NCI-H1092 treated with DMSO at 0.1 percent for 48 hours (cell line): ENCODE data around the gene CHFR.
"Not testable (repeated sequence)": the region's sequence is repeated elsewhere in the genome, so short reads cannot be mapped to it uniquely, and the experiment has no call there.

Source experiments
- DNase-seq: peaks from one replicate; lab custom pipeline; 2025; lab: John Stamatoyannopoulos, UW

Gene CHFR

DNA sequence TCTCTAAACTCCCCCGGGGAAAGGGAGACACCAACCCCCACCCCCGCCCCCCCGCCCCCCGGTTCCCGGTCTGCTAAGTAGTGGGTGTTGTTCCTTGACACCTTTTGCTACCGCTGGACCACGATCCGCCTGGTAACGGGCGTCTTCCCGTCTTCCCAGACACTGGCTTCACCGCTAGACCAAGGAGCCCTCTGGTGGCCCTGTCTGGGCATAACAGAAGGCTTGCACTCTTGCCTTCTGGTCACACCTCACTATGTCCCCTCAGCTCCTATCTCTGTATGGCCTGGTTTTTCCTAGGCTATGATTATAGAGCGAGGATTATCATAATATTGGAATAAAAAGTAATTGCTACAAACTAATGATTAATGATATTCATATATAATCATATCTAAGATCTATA is 78.0 kb downstream of the CHFR start:
- not testable (repeated sequence) for DNase-seq

DNA sequence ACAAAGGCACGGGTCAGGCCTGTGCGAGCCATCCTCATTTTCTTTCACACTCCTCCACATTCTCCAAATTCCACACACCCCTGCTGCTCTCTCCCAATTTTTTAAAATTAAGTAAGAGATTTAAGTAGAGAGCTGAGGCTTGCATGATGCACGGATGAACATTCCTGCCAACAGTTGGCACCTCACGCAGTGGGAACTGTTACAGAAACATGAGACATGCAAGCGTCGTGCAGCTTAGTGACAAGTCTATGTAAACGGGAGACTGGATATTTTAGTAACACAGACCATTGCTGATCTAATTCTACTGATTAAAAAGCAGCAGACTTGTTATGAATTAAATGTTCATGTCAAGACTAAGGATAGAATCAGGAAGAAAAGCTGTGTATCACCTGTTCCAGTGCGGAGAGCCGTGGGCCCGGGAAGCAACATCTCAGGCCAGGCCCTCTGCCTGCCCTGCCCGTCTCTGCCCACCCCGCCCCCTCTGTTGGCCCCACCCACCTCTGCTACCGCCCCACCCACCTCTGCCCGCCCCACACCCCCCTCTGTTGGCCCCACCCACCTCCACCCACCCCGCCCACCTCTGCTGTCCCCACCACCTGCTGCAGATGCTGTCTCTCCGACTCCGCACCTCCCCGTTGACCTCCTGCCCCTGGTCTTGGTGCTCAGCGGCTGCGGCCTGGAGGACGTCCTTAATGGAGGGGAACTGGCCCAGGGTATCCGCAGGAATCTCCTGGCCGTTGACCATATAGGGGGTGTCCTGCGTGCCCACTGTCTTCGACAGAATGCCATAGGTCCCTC is 79.9 kb downstream of the CHFR start:
- DNase-seq = no peak

DNA sequence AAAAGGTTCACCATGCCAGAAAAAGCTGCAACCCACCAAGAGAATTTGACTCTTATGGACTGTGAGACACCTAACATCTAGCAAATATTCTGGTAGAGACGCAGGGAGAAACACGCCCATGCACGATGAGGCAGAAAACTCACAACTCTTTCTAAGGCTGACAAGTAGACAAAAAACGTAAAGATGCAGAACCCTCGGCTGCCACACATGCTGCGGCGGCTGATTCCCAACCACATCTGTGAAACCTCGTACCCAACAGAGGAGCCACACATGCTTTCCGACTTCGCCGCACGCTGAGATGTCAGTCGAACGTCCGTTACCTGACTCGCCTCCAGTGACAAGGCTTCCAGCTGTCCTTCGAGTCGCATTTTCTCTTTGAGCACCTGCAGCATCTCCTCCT is 80.5 kb downstream of the CHFR start:
- no peak for DNase-seq

DNA sequence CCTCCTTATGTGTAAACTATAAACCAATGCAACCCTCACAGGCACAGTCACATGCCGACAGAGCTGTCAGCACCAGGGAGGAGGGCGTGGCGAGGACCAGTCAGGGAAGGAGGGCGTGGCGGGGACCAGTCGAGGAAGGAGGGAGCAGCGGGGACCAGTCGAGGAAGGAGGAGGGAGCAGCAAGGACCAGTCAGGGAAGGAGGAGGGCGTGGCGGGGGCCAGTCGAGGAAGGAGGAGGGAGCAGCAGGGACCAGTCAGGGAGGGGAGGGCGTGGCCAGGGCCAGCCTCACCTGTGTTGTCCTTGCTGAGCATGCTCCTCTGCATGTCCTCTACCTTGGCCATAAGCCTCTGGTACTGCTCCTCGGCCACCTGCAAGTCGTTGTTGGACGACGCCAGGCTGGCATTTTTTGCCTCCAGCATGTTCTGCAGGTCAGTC is 83.0 kb downstream of the CHFR start:
- DNase-seq = no peak

DNA sequence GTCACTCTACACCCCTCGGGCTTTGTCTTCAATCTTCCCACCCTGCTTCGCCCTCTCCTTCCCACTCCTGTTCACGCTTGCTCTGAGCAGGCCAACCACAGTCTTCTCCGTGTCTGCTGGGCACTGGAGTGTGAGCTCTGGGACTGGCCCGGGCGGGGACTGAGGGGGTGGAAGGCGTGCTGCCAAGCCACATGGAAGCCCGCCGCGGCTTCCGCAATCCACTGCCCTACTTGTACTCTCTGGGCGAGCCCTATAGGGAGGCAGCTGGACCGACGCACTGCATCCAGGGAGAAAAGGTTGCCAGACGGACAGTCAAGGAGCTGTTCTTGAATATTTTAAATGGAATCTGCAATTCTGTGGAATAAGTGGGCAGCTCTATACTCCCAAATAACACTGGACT is 83.5 kb downstream of the CHFR start:
- no peak for DNase-seq

DNA sequence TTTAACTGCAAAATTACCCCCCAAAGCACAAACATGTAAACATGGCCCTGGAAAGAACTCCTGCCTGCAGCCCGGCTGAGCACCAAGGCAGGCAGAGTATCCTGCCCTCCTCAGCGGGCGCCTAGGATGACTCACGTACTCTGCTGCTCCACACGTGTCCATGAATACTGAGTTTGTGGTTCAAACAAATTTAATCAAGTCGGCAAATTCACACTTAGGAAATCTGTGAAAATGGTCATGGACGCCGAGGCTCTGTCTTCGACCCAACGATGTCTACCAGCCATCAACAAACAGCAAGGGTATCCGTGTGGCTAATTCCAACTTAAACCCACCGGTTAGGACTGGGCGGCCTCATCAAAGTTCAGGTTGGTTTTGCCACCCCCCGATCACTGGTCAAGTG is 84.3 kb downstream of the CHFR start:
- no peak for DNase-seq

DNA sequence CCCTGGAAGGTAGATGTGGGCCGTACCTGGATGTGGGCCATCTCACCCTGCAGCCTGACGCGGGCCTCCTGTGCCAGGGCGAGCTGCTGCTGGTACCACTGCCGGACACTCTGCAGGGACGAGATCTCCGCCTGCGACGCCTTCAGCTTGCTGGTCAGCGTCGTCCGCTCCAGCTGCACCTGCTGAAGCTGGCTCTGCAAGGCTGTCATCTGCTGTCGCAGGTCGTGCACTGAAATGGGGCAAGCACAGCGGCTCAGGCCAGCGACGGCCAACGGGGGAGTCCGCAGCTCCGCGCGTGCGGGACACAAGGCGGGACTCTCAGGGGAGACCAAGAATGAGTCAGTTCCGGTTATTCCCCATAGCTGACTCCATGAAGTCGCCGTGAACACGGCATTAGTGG is 85.7 kb downstream of the CHFR start:
- no peak for DNase-seq

DNA sequence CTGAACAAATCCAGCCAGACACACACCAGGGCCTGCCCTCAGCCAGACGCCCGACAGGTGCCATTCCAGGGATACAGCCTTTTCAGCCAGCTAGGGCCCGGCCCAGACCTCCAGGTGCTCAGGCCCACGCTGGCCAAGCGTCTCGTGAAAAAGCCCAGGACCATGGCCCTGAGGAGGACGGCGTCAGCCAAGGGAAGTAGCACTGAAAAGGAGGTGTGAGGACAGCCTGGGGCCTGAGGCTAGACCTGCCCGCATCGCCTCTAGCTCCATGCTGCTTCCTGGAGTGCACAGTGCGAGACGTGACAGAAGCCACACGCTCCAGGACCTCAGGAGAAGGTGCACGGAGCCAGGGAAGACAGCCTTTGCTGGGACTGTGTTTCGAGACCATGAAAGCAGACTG is 88.6 kb downstream of the CHFR start:
- DNase-seq = no peak

DNA sequence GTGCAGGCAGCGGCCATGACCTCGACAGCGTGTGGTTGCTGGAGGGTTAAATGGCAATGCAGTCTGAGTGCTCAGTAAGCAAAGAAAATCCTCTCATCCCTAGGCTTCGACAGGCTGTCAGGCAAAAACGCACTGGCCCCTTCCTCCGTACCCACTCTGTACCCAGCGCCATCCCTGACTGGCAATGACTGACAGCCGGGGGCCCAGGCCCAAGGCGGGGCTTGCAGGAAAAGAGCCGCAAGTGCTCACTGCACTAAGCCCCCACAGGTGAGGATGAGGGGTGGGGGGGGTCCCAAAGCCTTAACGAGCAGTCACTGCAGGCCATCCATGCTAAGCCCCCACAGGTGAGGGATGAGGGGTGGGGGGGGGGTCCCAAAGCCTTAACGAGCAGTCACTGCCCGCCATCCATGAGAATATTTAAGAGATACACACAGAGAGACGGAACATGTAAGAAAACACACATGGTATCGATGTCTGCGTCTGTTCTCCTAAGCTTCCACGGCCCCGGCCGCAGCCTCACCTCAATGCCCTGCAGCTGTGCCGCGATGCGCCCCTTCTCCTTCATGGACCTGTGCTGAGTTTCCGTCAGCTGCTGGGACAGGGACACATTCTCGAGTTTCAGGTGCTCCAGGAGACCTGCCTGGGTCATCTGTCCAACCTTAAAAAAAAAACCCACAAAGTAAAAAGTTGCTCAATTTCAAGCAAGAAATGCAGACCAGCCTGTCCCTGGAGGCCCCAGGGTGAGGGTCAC is 89.4 kb downstream of the CHFR start:
- no peak for DNase-seq

DNA sequence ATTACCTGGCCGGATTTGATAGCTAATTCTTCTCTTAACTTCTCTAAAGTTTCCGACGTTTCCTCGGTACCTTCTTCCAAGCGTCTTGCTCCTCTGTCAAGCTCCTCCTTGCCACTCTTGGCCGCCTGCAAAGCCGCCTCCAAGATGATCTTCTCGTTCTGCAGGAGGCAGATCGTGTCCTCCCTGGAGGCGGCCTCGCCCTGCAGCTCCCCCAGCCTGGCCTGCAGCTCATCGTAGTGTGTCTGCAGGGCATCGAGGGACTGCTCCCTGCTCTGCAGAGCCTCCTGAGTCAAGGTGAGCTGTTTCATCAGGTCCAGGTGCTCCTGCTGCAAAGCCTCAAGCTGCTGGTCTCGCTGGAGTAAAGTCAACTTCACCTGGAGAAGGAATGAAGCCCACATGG is 91.6 kb downstream of the CHFR start:
- no peak for DNase-seq

DNA sequence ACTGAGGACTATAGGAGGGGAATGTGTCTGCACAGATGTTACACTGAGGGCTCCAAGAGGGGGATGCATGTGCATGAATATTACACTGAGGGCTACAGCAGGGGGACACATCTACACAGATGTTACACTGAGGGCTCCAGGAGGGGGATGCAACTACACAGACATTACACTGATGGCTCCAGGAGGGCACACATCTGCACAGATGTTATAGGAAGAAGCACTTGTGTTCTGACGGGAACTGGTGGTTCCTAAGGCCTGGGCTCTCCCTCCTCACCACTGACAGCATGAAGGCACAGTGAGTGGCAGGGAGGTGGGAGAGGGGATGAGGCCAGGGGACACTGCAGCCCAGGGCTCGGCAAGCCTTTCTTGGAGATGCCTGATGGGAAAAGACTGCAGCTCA is 95.5 kb downstream of the CHFR start:
- DNase-seq = not testable (repeated sequence)

DNA sequence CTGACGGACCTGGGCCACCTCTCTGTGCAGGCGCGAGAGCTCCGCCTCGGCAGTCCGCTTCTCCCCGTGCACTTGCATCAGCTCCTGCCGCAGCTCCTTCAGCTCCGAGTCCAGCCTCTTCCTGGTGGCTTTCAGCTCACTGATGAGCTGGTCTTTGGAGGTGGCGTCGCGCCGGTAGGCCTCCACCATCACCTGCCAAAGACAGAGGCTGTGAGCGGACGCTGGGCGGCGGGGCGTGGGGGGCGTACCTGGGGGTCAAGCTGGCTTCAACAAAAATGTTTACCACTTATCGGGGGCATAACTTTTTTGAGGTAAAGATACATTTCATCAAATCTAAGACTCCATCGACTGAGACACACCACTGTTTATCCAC is 98.3 kb downstream of the CHFR start:
- DNase-seq = no peak

DNA sequence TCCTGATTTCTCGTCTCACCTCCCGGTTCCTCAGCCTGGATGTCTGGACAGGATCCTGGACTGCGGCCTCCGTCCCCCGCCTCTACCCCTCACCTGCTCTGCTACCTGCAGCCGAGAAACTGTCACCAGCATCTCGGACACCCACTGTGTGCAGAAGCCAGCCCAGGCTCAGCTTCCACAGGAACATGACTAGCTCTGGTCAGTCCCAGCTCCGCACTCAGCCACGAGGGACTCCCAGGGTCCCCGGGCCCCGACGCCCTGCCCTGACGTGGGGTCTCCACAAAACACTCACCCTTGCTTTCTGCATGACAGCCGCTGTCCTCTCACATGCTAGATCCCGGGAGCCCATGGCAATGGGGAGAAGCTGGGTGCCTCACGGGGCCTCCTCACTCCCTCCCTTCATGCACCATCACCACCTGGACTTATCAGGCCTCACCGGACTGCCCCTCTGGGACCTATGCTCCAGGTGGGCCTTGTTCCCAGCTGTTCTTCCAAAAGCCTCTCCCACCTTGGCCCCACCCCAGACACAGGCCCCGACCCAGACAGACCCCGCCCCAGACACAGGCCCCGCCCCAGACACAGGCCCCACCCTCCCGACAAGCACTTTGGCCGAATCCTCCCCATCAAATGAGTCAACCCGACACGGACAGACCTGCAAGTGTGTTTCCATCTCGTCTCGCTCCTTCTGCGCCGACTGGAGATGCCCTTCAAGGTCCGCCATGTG is 98.9 kb downstream of the CHFR start:
- no peak for DNase-seq

DNA sequence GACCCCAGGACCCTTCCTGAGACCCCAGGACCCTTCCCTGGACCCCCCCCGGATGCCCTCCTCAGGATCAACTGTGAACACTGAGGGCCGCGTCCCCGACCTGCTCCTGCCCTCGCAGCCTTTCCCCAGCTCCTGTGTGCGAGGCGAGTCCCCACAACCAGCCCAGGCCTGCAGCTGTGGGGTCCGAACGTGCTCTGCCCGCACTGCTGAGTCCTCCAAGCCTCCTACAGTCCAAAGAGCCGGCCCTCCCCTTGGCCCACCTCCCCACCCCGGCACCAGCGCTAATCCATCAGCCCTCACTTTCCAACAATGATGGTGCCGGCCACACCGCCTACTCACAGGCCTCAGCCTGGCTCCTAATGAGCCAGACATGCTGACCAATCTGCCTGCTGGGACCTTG is 99.5 kb downstream of the CHFR start:
- DNase-seq = no peak

DNA sequence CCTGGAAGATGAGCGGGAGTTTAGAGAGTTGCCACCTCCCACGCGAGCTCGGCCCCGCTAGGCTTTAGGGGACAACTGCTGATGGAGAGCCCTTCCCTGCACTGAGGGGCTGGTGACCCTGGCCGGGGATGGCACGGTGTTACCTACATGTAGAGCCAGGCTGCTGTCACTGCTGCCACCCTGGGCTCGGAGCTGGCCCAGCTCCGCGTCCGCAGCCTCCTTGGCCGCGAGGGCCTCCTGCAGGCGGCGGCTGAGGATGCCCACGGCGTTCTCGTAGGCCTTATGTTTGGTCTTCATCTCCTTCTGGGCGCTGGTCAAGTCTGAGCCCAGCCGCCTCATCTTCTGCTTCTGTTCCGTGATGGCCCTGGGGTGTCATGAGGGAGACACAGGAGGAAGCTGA is 101.2 kb downstream of the CHFR start:
- DNase-seq = no peak

DNA sequence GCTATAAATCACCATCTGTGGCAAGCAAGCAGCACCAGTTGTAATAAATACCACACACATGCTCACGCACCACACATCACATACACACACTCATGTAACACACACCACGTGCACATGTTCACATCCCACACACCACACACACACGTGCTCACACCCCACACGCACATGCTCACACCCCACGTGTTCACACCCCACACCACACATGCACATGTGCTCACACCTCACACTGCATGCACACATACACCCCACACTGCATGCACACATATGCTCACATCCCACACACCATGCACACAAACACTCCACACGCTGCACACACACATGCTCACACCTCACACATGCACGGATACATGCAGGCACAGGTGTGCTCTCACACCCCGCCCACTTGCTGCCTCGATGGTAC is 102.8 kb downstream of the CHFR start:
- DNase-seq = no peak

DNA sequence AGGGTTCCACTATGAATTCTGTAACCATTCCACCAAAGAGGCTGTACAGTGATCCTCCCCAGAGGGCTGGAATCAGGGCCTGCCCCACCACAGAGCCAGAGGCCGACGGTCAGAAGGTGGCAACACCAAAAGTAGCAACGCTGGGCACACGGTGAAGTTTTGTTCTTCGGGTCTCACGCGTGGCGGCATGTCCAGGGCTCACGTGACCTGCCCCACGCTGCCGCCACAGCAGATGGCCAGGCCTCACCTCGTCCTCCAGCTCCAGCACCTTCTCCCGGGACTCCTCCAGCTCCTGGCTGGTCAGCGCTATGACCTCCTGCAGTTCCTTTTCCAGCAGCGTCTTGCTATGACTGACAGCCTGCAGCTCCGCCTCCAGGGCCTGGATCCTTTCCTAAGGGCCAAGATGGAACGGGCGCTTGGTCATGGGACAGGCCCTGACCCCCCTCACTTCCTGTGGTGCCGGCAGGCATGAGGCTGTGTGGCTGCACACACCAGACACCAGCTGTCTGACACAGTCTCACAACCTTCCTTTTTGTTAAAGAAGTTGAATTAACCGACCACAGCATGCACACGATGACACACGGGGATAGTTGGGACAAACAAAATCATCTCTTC is 103.4 kb downstream of the CHFR start:
- DNase-seq = no peak
